HL-60/S4 treated with retinoic acid at 250 ng/mL for 4 days and 3 days (cell line): ENCODE measurements around the gene CST11.

Experiments
- in situ Hi-C: fragments of 300-500 bp; cut with MboI; formaldehyde crosslinking; loops from 2 replicates; pipeline ENCODE4 v1.7.0; 2022; ENCODE audit warnings: low sequenced_read_pairs

CST11 gene

GRCh38 chr20:23425129-23425528 lies 27.5 kb downstream of the CST11 start:
- in situ Hi-C loops: loop anchor here (25.0 kb wide), 2 partner anchors 187 to 738 kb away; partner anchors contain the start of gene CST9

GRCh38 chr20:23420943-23421931 lies 31.4 kb downstream of the CST11 start, which contains the start of gene NAPB:
Gene NAPB (minus strand): TSS chr20:23421488. CDS start chr20:23421402, 86 bp downstream.
- in situ Hi-C loops: no loop called here

- in situ Hi-C loops: no loop called here
Measured at GRCh38 chr20:23419995-23420901, 32.4 kb downstream of the CST11 start.

GRCh38 chr20:23419657-23419994 lies 33.0 kb downstream of the CST11 start:
- in situ Hi-C loops: no loop called here

GRCh38 chr20:23417861-23418260 lies 34.8 kb downstream of the CST11 start:
- in situ Hi-C loops: no loop called here

GRCh38 chr20:23415959-23416583 lies 36.6 kb downstream of the CST11 start:
- in situ Hi-C loops: no loop called here

- in situ Hi-C loops: no loop called here
Measured at GRCh38 chr20:23415555-23415954, 37.1 kb downstream of the CST11 start.

GRCh38 chr20:23414526-23415188 lies 38.0 kb downstream of the CST11 start:
- in situ Hi-C loops: no loop called here

GRCh38 chr20:23413862-23414422 lies 38.7 kb downstream of the CST11 start:
- in situ Hi-C loops: no loop called here

- in situ Hi-C loops: no loop called here
Measured at GRCh38 chr20:23412026-23412425, 40.6 kb downstream of the CST11 start.

GRCh38 chr20:23410916-23411695 lies 41.6 kb downstream of the CST11 start:
- in situ Hi-C loops: no loop called here

GRCh38 chr20:23409800-23410199 lies 42.9 kb downstream of the CST11 start:
- in situ Hi-C loops: no loop called here

- in situ Hi-C loops: no loop called here
Measured at GRCh38 chr20:23408957-23409356, 43.7 kb downstream of the CST11 start.

- in situ Hi-C loops: no loop called here
Measured at GRCh38 chr20:23407781-23408464, 44.8 kb downstream of the CST11 start.

- in situ Hi-C loops: no loop called here
Measured at GRCh38 chr20:23406880-23407279, 45.8 kb downstream of the CST11 start.

GRCh38 chr20:23404196-23404595 lies 48.5 kb downstream of the CST11 start:
- in situ Hi-C loops: no loop called here

- in situ Hi-C loops: no loop called here
Measured at GRCh38 chr20:23403751-23404150, 48.9 kb downstream of the CST11 start.

- in situ Hi-C loops: no loop called here
Measured at GRCh38 chr20:23401051-23401450, 51.6 kb downstream of the CST11 start.
